Right lobe of liver (tissue), 6 donors: Measurements from ENCODE around the gene NATD1. TPM values are rescaled to one million over a fixed set of nuclear protein-coding genes. Genes with fewer than 3 reads are reported as not detected.
A peak's percentile ranks its signal among the peaks of the same experiment; 100 is the strongest.

Experiments used
- ATAC-seq, 4 donors: fragments of 200-7000 bp; cut with Tn5 transposase; one replicate each; pipeline ENCODE4 v1.9.1; 2020; ENCODE audit warnings: mild to moderate bottlenecking in 4 of 4, moderate library complexity in 4 of 4
- DNase-seq, 3 donors: peaks; one replicate each; pipeline ENCODE4 v3.0.0-alpha.2; 2020
- H3K27ac ChIP-seq, 3 donors: fragments of 200-600 bp; one replicate each; pipeline ENCODE4 v1.8.0; 2022
- H3K27me3 ChIP-seq, 2 donors: fragments of 200-600 bp; one replicate each; pipeline ENCODE4 v1.8.0; 2022
- H3K36me3 ChIP-seq, 4 donors: fragments of 200-600 bp; sonication (generic) in 1 of 4; one replicate each; pipeline versions ENCODE4 v1.5.1 to v1.8.0; 2017 to 2022; ENCODE audit warnings: control low read depth in 1 of 4
- H3K4me1 ChIP-seq, 4 donors: fragments of 200-600 bp; sonication (generic) in 1 of 4; one replicate each; pipeline versions ENCODE4 v1.5.1 to v1.8.0; 2017 to 2022; ENCODE audit warnings: control low read depth in 1 of 4
- H3K4me3 ChIP-seq, 3 donors: fragments of 200-600 bp; one replicate each; pipeline ENCODE4 v1.8.0; 2022
- H3K9me3 ChIP-seq, 4 donors: fragments of 200-600 bp; sonication (generic) in 1 of 4; one replicate each; pipeline versions ENCODE4 v1.5.1 to v1.8.0; 2017 to 2022; ENCODE audit warnings: control low read depth in 1 of 4
- POLR2A ChIP-seq: fragments of 450-650 bp; IDR thresholded peaks from one replicate; pipeline ENCODE4 v1.6.1; 2017; ENCODE audit warnings: antibody characterized with exemption, mild to moderate bottlenecking
- WGBS: methylation state at CpG from one replicate; pipeline ENCODE4 v1.1.6; 2018; ENCODE audit warnings: low coverage, low lambda C conversion rate; ENCODE audit not compliant: insufficient coverage; ENCODE audit errors: missing lambda C conversion rate; 5-methylcytosine and 5-hydroxymethylcytosine counted together
- intact Hi-C, 2 donors: fragments of 100-400 bp; cut with DNase I; formaldehyde crosslinking; loops; one replicate each; pipeline versions ENCODE4 v1.11.2 to v1.14.1; 2022
- long read RNA-seq: library from polyadenylated mRNA; unstranded; transcript quantifications from one replicate; pipeline ENCODE4 v2.0.0, GENCODE V29; 2019
- total RNA-seq, 6 experiments: library from RNA; depleted of rRNA in 2 of 6; stranded (reverse); fragments of >200 nt in 2 of 6; fragmentation: NEBNext Ultra II Directional in 3 of 6; extraction: Animal tissue kit (Norgen Biotek cat#: 25700) in 3 of 6; gene quantifications; one replicate each; pipeline versions ENCODE4 v1.1.0 to v1.2.4, GENCODE V29; 2016 to 2023
- TF ChIP-seq, protein P1 (sequence below), 4 donors: fragments of 200-600 bp in 3 of 4; fragments of 450-650 bp in 1 of 4; IDR thresholded peaks; one replicate each; pipeline versions ENCODE4 v1.5.1 to v1.8.0; 2016 to 2022; ENCODE audit warnings: antibody characterized with exemption in 4 of 4, mild to moderate bottlenecking in 2 of 4
- donor health status: DM: no; HTN: yes; CAD: no.
- donor health status: DM: no; HTN: no; CAD: no.
- donor health status: DM: no; HTN: no; CAD: no.
- donor health status: DM: no; HTN: yes; CAD: no.
- donor health status: DM: no; HTN: yes; CAD: no.

NATD1 gene, protein sequence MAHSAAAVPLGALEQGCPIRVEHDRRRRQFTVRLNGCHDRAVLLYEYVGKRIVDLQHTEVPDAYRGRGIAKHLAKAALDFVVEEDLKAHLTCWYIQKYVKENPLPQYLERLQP
- 1 to 10 TPM; 3.3 to 5.5 (median 4.7) TPM for total RNA-seq
- long read RNA-seq = 0 reads

DNA sequence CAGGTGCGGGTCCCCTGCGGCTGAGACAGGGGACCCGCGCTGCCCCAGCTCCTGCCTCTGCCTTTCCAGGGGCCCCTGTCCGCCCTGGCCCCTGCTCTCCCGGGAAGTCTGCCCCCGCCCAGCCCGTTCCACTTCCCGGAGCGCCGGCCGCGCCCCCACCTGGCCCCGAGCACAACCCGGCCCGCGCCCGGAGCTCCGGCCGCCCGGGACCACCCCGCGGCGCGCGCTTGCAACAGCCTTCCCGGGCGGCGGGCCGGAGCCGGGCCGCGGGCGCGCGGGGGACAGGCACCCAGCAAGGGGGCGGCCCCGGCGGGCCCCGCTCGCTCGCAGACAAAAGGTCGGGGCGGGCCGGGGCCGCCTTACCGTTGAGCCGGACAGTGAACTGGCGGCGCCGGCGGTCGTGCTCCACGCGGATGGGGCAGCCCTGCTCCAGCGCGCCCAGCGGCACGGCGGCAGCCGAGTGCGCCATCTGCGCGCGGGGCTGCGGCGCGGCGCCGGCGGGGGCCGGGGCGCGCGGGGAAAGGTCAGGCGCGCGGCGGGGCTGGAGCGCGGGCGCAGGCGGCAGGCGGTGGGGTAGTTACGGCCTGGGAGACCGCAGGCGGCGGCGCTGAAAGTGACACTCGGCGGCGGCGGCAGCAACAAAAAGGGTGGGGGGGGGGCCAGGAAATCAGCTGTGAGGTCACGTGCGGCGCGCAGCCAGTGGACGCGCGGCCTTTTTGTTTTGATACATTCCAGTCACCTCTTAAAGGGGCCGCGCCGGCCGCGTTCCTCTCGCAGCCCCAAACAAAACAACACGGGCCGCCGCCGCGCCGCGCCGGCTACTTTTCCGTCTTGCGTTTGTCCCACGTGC, at the start of gene NATD1:
NATD1 (minus strand) TSS at position 615 of the 850 bp plus-strand sequence; CDS start at position 469, 146 bp downstream.
- Histone ChIP-seq H3K27me3 (no peaks in the 10 kb centered on the region), H3K4me3 (peak within 1 kb of the TSS; percentile 48 to 64 (median 58)), H3K36me3 (no peaks in the 10 kb centered on the region), H3K9me3 (no peaks in the 10 kb centered on the region), H3K4me1 (peaks cover 0 to 2% (median 0%) of the 10 kb centered on the region in 4 donors), H3K27ac (peak within 1 kb of the TSS in 2 of 3 donors; percentile 30 to 54)
- TF ChIP-seq POLR2A = peak; percentile 70
- TF ChIP-seq, protein P1, sequence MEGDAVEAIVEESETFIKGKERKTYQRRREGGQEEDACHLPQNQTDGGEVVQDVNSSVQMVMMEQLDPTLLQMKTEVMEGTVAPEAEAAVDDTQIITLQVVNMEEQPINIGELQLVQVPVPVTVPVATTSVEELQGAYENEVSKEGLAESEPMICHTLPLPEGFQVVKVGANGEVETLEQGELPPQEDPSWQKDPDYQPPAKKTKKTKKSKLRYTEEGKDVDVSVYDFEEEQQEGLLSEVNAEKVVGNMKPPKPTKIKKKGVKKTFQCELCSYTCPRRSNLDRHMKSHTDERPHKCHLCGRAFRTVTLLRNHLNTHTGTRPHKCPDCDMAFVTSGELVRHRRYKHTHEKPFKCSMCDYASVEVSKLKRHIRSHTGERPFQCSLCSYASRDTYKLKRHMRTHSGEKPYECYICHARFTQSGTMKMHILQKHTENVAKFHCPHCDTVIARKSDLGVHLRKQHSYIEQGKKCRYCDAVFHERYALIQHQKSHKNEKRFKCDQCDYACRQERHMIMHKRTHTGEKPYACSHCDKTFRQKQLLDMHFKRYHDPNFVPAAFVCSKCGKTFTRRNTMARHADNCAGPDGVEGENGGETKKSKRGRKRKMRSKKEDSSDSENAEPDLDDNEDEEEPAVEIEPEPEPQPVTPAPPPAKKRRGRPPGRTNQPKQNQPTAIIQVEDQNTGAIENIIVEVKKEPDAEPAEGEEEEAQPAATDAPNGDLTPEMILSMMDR (IDR thresholded peaks at IDR 0.05) = no peak
- WGBS = 0% methylated on average over 14 of the region's 117 CpGs
- DNase-seq = peak; percentile 89 to 92 (median 89)
- ATAC-seq = peak; percentile 81 to 91 (median 90)
- intact Hi-C loops = loop anchor here in 1 of 2 donors (10.0 kb wide), 1 partner anchor 128 kb away; the partner anchor contains the start of gene DHRS7B

DNA sequence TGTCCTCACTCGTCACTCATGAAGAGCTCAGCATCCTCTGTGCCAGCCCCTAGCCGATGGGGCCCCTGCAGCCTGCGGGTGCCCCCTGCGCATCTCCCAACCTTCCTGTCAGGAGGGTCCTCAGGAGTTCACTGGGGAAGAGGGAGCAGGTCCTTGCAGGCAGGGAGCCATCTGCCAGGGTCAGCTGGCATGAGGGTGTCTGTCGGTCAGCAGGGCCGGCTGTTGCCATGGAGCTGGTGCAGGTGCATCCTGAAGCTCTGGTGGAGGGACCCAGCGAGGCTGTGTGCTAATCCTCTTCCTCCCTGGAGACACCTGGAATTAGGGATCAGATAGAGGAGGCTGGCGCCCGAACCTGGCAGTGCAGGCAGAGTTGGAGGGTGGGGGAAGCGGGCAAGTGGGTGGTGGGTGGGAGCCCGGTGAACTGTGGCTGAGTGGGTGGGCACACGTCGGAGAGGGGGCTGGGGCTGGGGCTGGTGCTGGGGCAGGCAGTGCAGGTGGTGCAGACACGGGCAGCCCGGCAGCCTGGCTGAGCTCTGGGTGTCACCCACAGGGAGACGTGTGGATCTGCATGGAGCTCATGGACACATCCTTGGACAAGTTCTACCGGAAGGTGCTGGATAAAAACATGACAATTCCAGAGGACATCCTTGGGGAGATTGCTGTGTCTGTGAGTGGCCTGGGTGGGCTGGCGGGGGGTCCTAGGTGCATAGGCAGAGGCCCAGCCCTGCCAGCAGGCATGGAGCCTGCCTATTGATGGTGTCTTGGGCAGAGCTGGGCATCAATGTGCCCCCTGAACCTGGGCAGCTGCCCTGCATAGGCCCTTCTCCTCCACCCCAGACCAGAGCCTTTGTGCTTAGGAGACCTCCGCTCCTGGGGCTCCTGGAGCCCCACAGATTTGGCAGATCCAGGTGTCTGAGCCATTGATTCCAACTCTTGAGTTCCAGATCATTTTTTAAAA, 48.7 kb upstream of the NATD1 start:
- H3K4me3 ChIP-seq = no peak overlapping the region
- H3K27ac ChIP-seq = no peak overlapping the region
- TF ChIP-seq POLR2A = no peak
- TF ChIP-seq, protein P1 (IDR thresholded peaks at IDR 0.05) = no peak
- ATAC-seq = no peak
- H3K9me3 ChIP-seq = no peaks in the 10 kb centered on the region
- DNase-seq = no peak
- intact Hi-C loops = no loop called here
- 40% methylated on average over 11 of the region's 19 CpGs for WGBS
- no peaks in the 10 kb centered on the region for H3K4me1 ChIP-seq
- peaks cover 16 to 74% (median 25%) of the 10 kb centered on the region in 4 donors for H3K36me3 ChIP-seq
- H3K27me3 ChIP-seq = no peaks in the 10 kb centered on the region

DNA sequence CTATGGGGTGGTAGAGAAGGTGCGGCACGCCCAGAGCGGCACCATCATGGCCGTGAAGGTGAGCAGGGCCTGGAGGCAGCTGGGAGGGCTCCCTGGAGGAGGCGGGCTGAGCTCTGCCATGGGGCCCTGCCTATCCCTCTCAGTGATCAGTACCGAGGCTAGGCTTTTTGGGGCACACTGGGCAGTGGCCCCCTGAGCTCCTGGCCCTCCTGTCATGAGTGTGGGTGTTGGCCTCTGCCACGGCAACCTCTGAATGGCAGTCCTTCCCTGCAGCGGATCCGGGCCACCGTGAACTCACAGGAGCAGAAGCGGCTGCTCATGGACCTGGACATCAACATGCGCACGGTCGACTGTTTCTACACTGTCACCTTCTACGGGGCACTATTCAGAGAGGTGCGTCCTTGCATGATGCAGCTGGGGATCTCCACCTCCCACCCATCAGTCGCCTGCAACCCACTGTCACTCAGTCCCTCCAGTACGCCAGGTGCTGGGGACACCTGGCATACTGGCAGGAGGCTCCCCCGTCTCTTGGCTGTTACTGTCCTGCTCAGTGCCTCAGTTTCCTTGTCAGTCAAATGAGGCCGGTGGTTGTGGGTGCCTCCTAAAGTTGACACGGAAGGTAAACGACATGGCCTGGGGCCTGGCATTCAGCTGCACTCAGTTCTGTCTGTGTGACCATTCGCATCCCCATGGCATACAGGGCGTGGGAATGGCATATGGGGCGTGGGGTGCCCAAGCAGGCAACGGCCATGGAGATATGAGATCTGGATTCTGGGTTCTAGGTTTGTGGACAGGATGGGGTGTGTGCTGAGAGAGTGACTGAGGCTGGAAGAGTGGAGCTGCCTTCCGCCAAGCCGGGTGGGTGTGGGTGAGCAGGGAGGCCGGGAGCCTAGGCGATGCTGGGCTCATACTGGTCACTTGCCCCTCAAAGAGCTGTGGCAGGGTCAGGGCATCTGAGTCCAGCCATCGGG, 47.7 kb upstream of the NATD1 start:
- WGBS = 60% methylated on average over 16 of the region's 31 CpGs
- intact Hi-C loops = no loop called here
- Histone ChIP-seq H3K27me3 (no peaks in the 10 kb centered on the region), H3K27ac (no peak overlapping the region), H3K36me3 (peaks cover 16 to 66% (median 25%) of the 10 kb centered on the region in 4 donors), H3K4me1 (no peaks in the 10 kb centered on the region), H3K4me3 (no peak overlapping the region), H3K9me3 (no peaks in the 10 kb centered on the region)
- peak in 1 of 3 donors; percentile 18 for DNase-seq
- no peak for ATAC-seq
- TF ChIP-seq, protein P1 (IDR thresholded peaks at IDR 0.05) = no peak
- no peak for TF ChIP-seq POLR2A
